Astrocyte of the cerebellum (primary cell): ENCODE measurements around the gene TSPAN32.

ENCODE experiments used
- DNase-seq: peaks from one replicate; pipeline ENCODE4 v3.0.0-alpha.2; 2011; ENCODE audit warnings: low read depth
- H3K4me3 ChIP-seq: 2 replicates; pipeline ENCODE4 v1.5.1; 2011; ENCODE audit warnings: mild to moderate bottlenecking, low read depth, low read length, moderate library complexity
- CTCF ChIP-seq: IDR thresholded peaks from 2 replicates; pipeline ENCODE4 v1.5.1; 2012; ENCODE audit warnings: low read length, low read depth, moderate library complexity, mild to moderate bottlenecking; ENCODE audit errors: missing control alignments
- in situ Hi-C: cut with HindIII; loops from 2 replicates; pipeline ENCODE4 v1.10.0; 2017; ENCODE audit warnings: low sequenced_read_pairs

TSPAN32 gene

DNA sequence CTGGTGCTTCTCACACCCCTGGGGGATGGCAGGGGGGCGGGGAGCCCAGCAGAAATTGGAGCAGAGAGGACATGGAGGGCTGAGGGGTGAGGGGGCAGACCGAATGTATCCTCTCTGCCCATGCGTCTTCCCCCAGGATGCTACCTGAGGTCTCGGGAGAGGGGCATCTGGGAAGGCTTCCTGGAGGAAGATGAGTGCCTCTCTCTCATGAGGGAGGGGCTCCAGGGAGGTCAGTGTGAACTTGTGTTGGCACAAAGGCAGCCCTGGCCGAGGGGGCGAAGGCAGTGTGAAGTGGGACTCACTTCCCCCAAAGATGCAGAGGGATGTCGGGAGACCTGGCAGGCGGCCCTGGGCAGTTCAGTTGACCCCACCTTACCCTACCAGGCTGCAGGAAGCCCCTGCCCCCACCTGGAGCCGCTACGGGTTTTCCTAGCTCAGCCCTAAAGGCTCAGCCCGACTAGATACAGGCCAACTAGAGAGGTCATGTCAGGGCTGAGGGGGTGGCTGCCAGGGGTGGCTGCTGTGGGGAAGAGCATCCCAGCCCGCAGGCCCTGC lies 41.8 kb upstream of the TSPAN32 start:
- no peak overlapping the region for H3K4me3 ChIP-seq
- DNase-seq = no peak
- in situ Hi-C loops = no loop called here
- TF ChIP-seq CTCF = no peak

DNA sequence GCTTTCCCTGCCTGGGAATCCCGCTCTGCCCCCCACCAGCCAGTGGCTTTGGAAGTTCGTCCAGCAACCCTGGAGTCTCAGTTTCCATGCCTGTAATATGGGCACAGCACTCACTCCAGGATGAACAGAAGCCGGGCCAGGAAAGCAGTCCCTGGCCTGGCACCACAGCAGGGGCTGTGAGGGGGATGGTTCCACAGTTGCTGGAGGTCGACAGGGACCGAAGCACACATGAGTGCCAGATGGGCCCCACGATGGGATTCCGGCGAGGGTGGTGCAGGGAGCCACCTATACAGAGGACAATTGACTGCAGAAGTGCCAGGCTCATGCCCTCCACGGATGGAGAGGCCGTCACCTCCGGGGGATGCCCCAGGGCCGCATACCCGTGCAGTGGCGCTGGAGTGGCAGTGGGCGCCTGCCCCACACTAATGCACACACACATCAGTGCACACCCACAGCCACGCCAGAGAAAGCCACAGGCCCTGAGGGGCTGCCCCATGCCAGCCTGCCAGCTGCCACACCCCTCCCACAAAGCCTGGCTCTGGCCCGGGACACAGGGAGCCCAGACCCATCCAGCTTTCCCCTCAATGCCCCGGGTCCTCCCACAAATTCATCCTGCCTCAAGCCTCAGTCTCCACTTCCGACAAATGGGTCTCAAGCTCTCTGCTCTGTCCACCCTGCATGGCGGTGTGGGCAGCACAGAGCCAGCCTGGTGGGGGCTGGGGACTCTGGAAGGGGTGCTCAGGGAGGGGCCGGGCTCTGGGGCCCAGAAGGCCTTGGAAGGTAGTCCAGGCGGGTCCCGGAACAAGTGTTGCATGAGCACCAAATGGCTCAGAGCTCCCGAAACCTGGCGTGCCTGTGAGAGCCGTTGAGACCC lies 41.1 kb upstream of the TSPAN32 start:
- no peak for DNase-seq
- no peak overlapping the region for H3K4me3 ChIP-seq
- no peak for TF ChIP-seq CTCF
- in situ Hi-C loops = no loop called here

DNA sequence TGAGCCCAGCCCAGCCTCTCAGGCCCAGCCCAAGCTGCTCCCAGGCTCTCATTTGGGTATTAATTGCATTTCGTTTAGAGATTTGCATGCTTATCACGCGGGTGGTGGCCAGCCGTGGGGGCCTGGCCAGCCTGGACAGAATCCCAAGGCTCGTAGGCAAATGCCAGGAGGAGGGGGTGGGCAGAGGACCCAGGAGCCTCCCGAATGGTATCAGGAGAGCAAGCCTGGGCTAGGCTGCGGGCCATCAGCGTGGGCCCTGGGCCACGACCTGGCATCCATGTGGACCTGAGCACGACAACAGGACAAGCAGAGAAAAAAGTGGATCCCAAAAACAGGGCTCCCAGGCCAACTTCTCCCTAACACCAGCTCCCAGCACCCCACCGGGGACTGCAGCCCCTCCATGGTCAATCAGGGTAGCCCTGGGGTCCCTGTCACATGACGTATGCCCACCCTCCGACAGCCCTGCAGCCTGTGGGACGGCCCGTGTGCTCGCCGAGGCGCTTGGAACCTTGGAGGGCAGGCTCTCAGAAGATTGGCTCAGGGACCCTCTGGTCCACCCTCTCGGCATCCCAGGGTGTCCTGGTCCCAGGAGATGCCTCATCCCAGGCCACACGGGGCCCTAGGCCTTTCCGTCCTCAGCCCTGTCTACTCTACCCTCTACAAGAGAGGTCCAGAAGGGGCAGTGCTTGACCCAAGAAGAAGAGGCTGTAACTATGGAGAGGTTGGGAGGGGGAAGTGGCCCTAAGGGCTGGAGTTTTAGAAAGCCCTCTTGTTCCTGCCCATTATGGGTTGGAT lies 40.2 kb upstream of the TSPAN32 start:
- no peak for TF ChIP-seq CTCF
- H3K4me3 ChIP-seq = no peak overlapping the region
- in situ Hi-C loops = no loop called here
- no peak for DNase-seq

DNA sequence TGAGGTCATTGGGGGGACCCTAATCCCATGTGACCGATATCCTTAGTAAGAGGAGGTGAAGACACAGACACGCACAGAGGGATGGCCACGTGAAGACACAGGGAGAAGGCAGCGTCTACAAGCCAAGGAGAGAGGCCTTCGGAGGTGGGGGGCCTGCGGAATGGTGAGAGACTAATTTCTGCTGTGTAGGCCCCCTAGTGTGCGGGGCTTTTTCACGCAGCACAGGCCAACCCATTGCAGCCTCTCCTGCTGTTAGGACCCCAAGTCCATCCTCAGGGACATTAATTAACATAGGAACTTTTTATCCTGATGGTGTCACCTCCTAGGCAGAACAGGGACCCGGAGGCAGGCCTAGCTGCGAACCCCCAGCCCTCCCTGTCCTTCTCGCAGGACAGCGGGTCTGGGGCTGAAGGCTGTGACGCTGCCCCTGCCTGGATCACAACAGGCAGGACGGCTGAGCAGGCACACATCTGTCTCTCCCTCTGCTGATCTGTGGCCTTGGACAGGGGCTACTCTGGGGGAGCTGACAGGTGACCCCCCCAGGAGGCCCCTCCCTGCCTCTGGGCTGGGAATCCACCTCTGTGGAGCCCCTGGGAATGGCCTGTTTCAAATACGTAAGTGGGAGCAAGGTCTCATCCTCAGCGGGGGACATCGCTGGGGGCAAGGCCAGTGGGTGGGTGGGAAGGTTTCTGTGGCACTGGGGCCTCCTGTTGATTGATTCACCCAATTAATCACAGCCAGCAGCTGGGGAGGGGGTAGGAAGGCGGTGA lies 39.3 kb upstream of the TSPAN32 start:
- in situ Hi-C loops = no loop called here
- no peak overlapping the region for H3K4me3 ChIP-seq
- DNase-seq = no peak
- TF ChIP-seq CTCF = no peak

DNA sequence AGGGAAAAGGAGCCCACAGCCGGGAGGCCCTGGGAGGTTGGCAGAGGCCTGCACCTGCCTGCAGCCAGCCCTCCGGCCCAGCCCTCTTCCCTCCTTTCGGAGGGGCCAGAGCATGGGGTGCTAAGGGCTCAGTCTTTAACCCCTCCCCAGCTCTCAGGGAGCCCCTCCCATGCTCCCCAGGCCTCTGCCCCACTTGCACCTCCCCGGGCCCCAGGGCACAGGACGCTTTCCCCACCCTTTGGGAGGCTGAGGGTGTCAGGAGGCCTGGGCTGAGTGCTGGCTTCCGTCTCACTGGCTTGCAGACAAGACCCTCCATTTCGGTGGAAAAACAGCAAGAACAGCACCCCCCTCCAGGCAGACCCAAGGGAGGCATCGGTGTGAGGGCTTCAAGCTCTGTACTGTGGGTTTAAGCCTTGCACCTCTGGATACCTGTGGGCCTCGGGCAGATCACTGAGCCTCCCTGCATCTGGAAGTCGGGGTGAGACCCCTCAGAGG lies 38.7 kb upstream of the TSPAN32 start:
- DNase-seq = no peak
- no peak overlapping the region for H3K4me3 ChIP-seq
- in situ Hi-C loops = no loop called here
- no peak for TF ChIP-seq CTCF

GRCh38 chr11:2263724-2264360 lies 38.0 kb upstream of the TSPAN32 start:
- no peak for TF ChIP-seq CTCF
- in situ Hi-C loops = no loop called here
- no peak for DNase-seq
- H3K4me3 ChIP-seq = no peak overlapping the region
